IMR-90 (cell line): ENCODE measurements around the gene GGA2. TPM values are rescaled to one million over a fixed set of nuclear protein-coding genes. Genes with fewer than 3 reads are reported as not detected.

Experiments used
- ATAC-seq: fragments of 200-7000 bp; cut with Tn5 transposase; 2 replicates; pipeline ENCODE4 v1.9.1; 2020; ENCODE audit warnings: low read depth, mild to moderate bottlenecking, moderate library complexity
- BruUV-seq: library from RNA; stranded (reverse); fragments of 400-500 nt; replicated peaks from 2 replicates; lab custom pipeline; 2021; lab: Mats Ljungman, UMichigan
- CTCF ChIA-PET: fragments of 300-600 bp; formaldehyde crosslinking; extraction: SDS; loops from one replicate; lab custom pipeline; 2021; ENCODE audit warnings: antibody characterized with exemption; lab: Yijun Ruan, JAX
- POLR2A ChIA-PET: fragments of 300-600 bp; sonication (Branson Sonifier 250); formaldehyde crosslinking; loops from one replicate; lab custom pipeline; 2022; ENCODE audit warnings: antibody characterized with exemption; ENCODE audit not compliant: unreplicated experiment; lab: Charles Lee
- DNase-seq: peaks from one replicate; pipeline ENCODE4 v3.0.0; 2013
- H2AFZ ChIP-seq: replicated peaks from 2 replicates; pipeline ENCODE3; 2013; ENCODE audit warnings: low read length, mild to moderate bottlenecking; ENCODE audit not compliant: poor library complexity
- H2AK5ac ChIP-seq: 2 replicates; pipeline ENCODE4 v1.6.1; 2013; ENCODE audit warnings: low read depth, low read length, inconsistent platforms
- H2AK9ac ChIP-seq: replicated peaks from 2 replicates; pipeline ENCODE3; 2013; ENCODE audit warnings: mild to moderate bottlenecking, low read depth, low read length, moderate library complexity; ENCODE audit not compliant: poor library complexity
- H2BK120ac ChIP-seq: 2 replicates; pipeline ENCODE4 v1.6.1; 2013; ENCODE audit warnings: low read depth, low read length, inconsistent platforms
- H2BK15ac ChIP-seq: 3 replicates; pipeline ENCODE4 v1.6.1; 2013; ENCODE audit warnings: low read depth, low read length, inconsistent platforms
- H2BK20ac ChIP-seq: 2 replicates; pipeline ENCODE4 v1.6.1; 2013; ENCODE audit warnings: low read depth, mild to moderate bottlenecking, inconsistent platforms, low read length, moderate library complexity
- H2BK5ac ChIP-seq: 2 replicates; pipeline ENCODE4 v1.6.1; 2013; ENCODE audit warnings: mild to moderate bottlenecking, low read depth, low read length, inconsistent platforms; ENCODE audit not compliant: poor library complexity, severe bottlenecking
- H3K14ac ChIP-seq: replicated peaks from 2 replicates; pipeline ENCODE4 v1.6.1; 2013; ENCODE audit warnings: low read depth, low read length, inconsistent platforms
- H3K18ac ChIP-seq: 2 replicates; pipeline ENCODE4 v1.6.1; 2013; ENCODE audit warnings: low read depth, low read length, control low read depth
- H3K23ac ChIP-seq: 2 replicates; pipeline ENCODE4 v1.6.1; 2013; ENCODE audit warnings: low read depth, low read length, inconsistent platforms
- H3K27ac ChIP-seq: 2 replicates; pipeline ENCODE4 v1.5.1; 2013; ENCODE audit warnings: mild to moderate bottlenecking, control low read depth, low read length; ENCODE audit not compliant: insufficient read depth
- H3K27me3 ChIP-seq: 2 replicates; pipeline ENCODE4 v1.6.1; 2013; ENCODE audit warnings: low read length; ENCODE audit not compliant: control insufficient read depth, insufficient read depth
- H3K36me3 ChIP-seq: 2 replicates; pipeline ENCODE4 v1.6.1; 2013; ENCODE audit warnings: low read length, mixed read lengths; ENCODE audit not compliant: control insufficient read depth, insufficient read depth
- H3K4ac ChIP-seq: 2 replicates; pipeline ENCODE4 v1.6.1; 2013; ENCODE audit warnings: low read depth, low read length, inconsistent platforms
- H3K4me1 ChIP-seq: 2 replicates; pipeline ENCODE4 v1.6.1; 2013; ENCODE audit warnings: low read length, mixed read lengths; ENCODE audit not compliant: control insufficient read depth, insufficient read depth
- H3K4me2 ChIP-seq: 2 replicates; pipeline ENCODE4 v1.6.1; 2013; ENCODE audit warnings: low read depth, mild to moderate bottlenecking, control low read depth, low read length, moderate library complexity
- H3K4me3 ChIP-seq: 2 replicates; pipeline ENCODE4 v1.5.1; 2013; ENCODE audit warnings: low read depth, mild to moderate bottlenecking, control low read depth, low read length, moderate library complexity; ENCODE audit not compliant: insufficient read depth
- H3K56ac ChIP-seq: 2 replicates; pipeline ENCODE4 v1.6.1; 2013; ENCODE audit warnings: low read length, inconsistent platforms; ENCODE audit not compliant: insufficient read depth; ENCODE audit errors: extremely low read depth
- H3K79me1 ChIP-seq, 2 experiments: 2 replicates each; pipeline ENCODE4 v1.6.1; 2013; ENCODE audit warnings: low read length in 2 of 2, inconsistent platforms in 1 of 2, low read depth in 1 of 2
- H3K9ac ChIP-seq: 2 replicates; pipeline ENCODE4 v1.6.1; 2013; ENCODE audit warnings: low read depth, low read length, control low read depth
- H3K9me1 ChIP-seq: 2 replicates; pipeline ENCODE4 v1.6.1; 2013; ENCODE audit warnings: low read length, inconsistent platforms; ENCODE audit not compliant: insufficient read depth
- H3K9me3 ChIP-seq: 2 replicates; pipeline ENCODE4 v1.6.1; 2013; ENCODE audit warnings: low read length; ENCODE audit not compliant: control insufficient read depth, insufficient read depth
- H4K20me1 ChIP-seq: 2 replicates; pipeline ENCODE4 v1.6.1; 2013; ENCODE audit warnings: low read length, inconsistent platforms; ENCODE audit not compliant: insufficient read depth
- H4K5ac ChIP-seq: 2 replicates; pipeline ENCODE4 v1.6.1; 2013; ENCODE audit warnings: mild to moderate bottlenecking, low read depth, low read length, control low read depth
- H4K8ac ChIP-seq, 2 experiments: 2 replicates each; pipeline ENCODE4 v1.6.1; 2013; ENCODE audit warnings: low read depth in 2 of 2, low read length in 2 of 2, control low read depth in 1 of 2, inconsistent platforms in 1 of 2
- H4K91ac ChIP-seq: 2 replicates; pipeline ENCODE4 v1.6.1; 2013; ENCODE audit warnings: low read depth, low read length, inconsistent platforms; ENCODE audit not compliant: insufficient read depth
- CHD1 ChIP-seq: IDR thresholded peaks from 2 replicates; pipeline ENCODE4 v1.6.1; 2012; ENCODE audit warnings: low read depth, low read length, improper control_type of control experiment
- CTCF ChIP-seq: conservative IDR thresholded peaks from 2 replicates; pipeline ENCODE4 v1.5.1; 2012; ENCODE audit warnings: mild to moderate bottlenecking, low read depth, low read length, improper control_type of control experiment
- MAZ ChIP-seq: IDR thresholded peaks from 2 replicates; pipeline ENCODE4 v1.6.1; 2012; ENCODE audit warnings: low read depth, mild to moderate bottlenecking, low read length, improper control_type of control experiment, moderate library complexity, borderline replicate concordance
- NFE2L2 ChIP-seq: fragments of 150-350 bp; IDR thresholded peaks from 2 replicates; pipeline ENCODE4 v1.6.1; 2016; ENCODE audit warnings: low read depth, mild to moderate bottlenecking, low read length
- POLR2A ChIP-seq: IDR thresholded peaks from 2 replicates; pipeline ENCODE4 v1.6.1; 2012; ENCODE audit warnings: mild to moderate bottlenecking, low read depth, low read length
- RCOR1 ChIP-seq: IDR thresholded peaks from 2 replicates; pipeline ENCODE4 v1.6.1; 2012; ENCODE audit warnings: mild to moderate bottlenecking, low read length, improper control_type of control experiment; ENCODE audit not compliant: insufficient replicate concordance
- WGBS, 2 experiments: methylation state at CpG; one replicate each; pipeline versions ENCODE4 v1.1.5 to v1.1.7; 2013; ENCODE audit warnings: missing lambda C conversion rate in 2 of 2; ENCODE audit not compliant: insufficient read length in 1 of 2; ENCODE audit errors: extremely low coverage in 2 of 2; 5-methylcytosine and 5-hydroxymethylcytosine counted together
- dilution Hi-C: fragments of 300-500 bp; cut with HindIII; formaldehyde crosslinking; loops from one replicate; pipeline ENCODE4 v1.14.3; 2018; ENCODE audit warnings: low sequenced_read_pairs; ENCODE audit not compliant: unreplicated experiment
- in situ Hi-C: fragments of 300-500 bp; cut with MboI; formaldehyde crosslinking; loops from 3 replicates; pipeline ENCODE4 v1.14.3; 2019; ENCODE audit warnings: low sequenced_read_pairs, inconsistent platforms, mixed read lengths
- intact Hi-C: fragments of 100-400 bp; cut with micrococcal nuclease; formaldehyde crosslinking; loops from 2 replicates; pipeline ENCODE4 v1.10.0; 2022
- polyA plus RNA-seq, 3 experiments: library from polyadenylated mRNA; depleted of rRNA; stranded (reverse); fragments of >200 nt; gene quantifications; 2 replicates each; pipeline ENCODE4 v1.2.3, GENCODE V29; 2012; ENCODE audit warnings: low replicate concordance in 1 of 3
- total RNA-seq: library from RNA; depleted of rRNA; stranded (reverse); fragments of >200 nt; gene quantifications from 2 replicates; pipeline ENCODE4 v1.2.3, GENCODE V29; 2012

GGA2 gene
- total and polyA plus RNA-seq, 2 of the 4 experiments (the other 2 are of a cell fraction) = 16.5 to 30.1 TPM

- 89% methylated on average over 1 of the region's 7 CpGs; no CpG with 5 or more reads in 1 of the 2 experiments for WGBS, 2 experiments
- no peak overlapping the region for H4K8ac ChIP-seq
- H3K27me3 ChIP-seq = no peaks in the 10 kb centered on the region
- H2BK15ac ChIP-seq = no peak overlapping the region
- 0 out of 2 replicates have a peak overlapping the region, but pooled peaks have one; percentile 9 for H3K23ac ChIP-seq
- peaks cover 38 to 85% of the 10 kb centered on the region in 2 experiments for H3K79me1 ChIP-seq
- H3K4me1 ChIP-seq = peaks cover 15% of the 10 kb centered on the region
- no peaks in the 10 kb centered on the region for H3K9me3 ChIP-seq
- H3K4ac ChIP-seq = no peak overlapping the region
- H3K27ac ChIP-seq = no peak overlapping the region
- no peak overlapping the region for H2BK120ac ChIP-seq
- no peak for ATAC-seq
- TF ChIP-seq NFE2L2 (no peak), POLR2A (no peak), CTCF (0 out of 2 replicates have a peak, but pooled peaks have one; percentile 3), RCOR1 (no peak), CHD1 (no peak), MAZ (no peak)
- H2AK9ac ChIP-seq = peak overlapping the region; percentile 61
- H2BK20ac ChIP-seq = no peak overlapping the region
- peaks cover 73% of the 10 kb centered on the region for H4K20me1 ChIP-seq
- H3K9ac ChIP-seq = no peak overlapping the region
- H4K5ac ChIP-seq = no peak overlapping the region
- H3K14ac ChIP-seq = no peak overlapping the region
- H3K56ac ChIP-seq = no peak overlapping the region
- no peak overlapping the region for H3K18ac ChIP-seq
- no peak overlapping the region for H4K91ac ChIP-seq
- H3K4me3 ChIP-seq = no peak overlapping the region
- CTCF ChIA-PET = interaction anchor here (0.6 kb wide), 1 partner anchor 34 kb away, joined by 4 read pairs; no protein-coding TSS in a partner anchor
- H3K36me3 ChIP-seq = peaks cover 2% of the 10 kb centered on the region; the same call in 1 of the 2 replicates
- dilution Hi-C loops = no loop called here
- no peak overlapping the region for H2AK5ac ChIP-seq
- intact Hi-C loops = no loop called here
- no TSS peak for BruUV-seq
- H2AFZ ChIP-seq = no peak overlapping the region
- in situ Hi-C loops = no loop called here
- H3K9me1 ChIP-seq = peaks cover 21% of the 10 kb centered on the region
- POLR2A ChIA-PET = no interaction called here
- no peak overlapping the region for H3K4me2 ChIP-seq
- no peak overlapping the region for H2BK5ac ChIP-seq
- no peak for DNase-seq
Observed at GRCh38 chr16:23505671-23506605, 4.4 kb downstream of the GGA2 start.
